K562 (cell line): Measurements from ENCODE around the gene LMNA. TPM values are rescaled to one million over a fixed set of nuclear protein-coding genes. Genes with fewer than 3 reads are reported as not detected.
A peak's percentile ranks its signal among the peaks of the same experiment; 100 is the strongest.

Experiments
- ATAC-seq: fragments of 200-7000 bp; cut with Tn5 transposase; 3 replicates; pipeline ENCODE4 v1.9.1; 2020; ENCODE audit warnings: moderate library complexity
- BruUV-seq: library from RNA; stranded (reverse); fragments of 400-500 nt; replicated peaks from 2 replicates; lab custom pipeline; 2021; lab: Mats Ljungman, UMichigan
- CTCF ChIA-PET: fragments of 300-600 bp; formaldehyde crosslinking; extraction: SDS; loops from one replicate; lab custom pipeline; 2021; ENCODE audit warnings: low intra/inter-chr PET ratio; lab: Yijun Ruan, JAX
- POLR2A ChIA-PET: fragments of 300-600, 350-650 bp; sonication (Branson Sonifier 250); formaldehyde crosslinking; extraction: SDS; loops from one replicate; lab custom pipeline; 2021; ENCODE audit warnings: antibody characterized with exemption, inconsistent platforms; lab: Yijun Ruan, JAX
- DNase-seq, 4 experiments: peaks; one replicate each; pipeline versions ENCODE4 v3.0.0 to v3.0.0-alpha.2; 2011 to 2018; ENCODE audit warnings: low spot score in 3 of 4, mixed read lengths in 3 of 4; ENCODE audit errors: extremely low read depth in 1 of 4
- FAIRE-seq: peaks from 2 replicates; lab custom pipeline; 2011; peaks lifted over from hg19 to GRCh38; lab: Jason Lieb, UNC
- H2AFZ ChIP-seq: 2 replicates; pipeline ENCODE4 v1.6.0; 2011; ENCODE audit warnings: low read depth, low read length, control low read depth, inconsistent platforms
- H3K27ac ChIP-seq: fragments of 200-600 bp; 3 replicates; pipeline ENCODE4 v1.8.0; 2011; ENCODE audit warnings: low read depth, mild to moderate bottlenecking, control low read depth, inconsistent platforms, low read length, moderate library complexity, mixed read lengths; ENCODE audit errors: extremely low read depth
- H3K27me3 ChIP-seq, 2 experiments: fragments of 300-600 bp in 1 of 2; 2 replicates in 1 of 2; 3 replicates in 1 of 2; pipeline versions ENCODE4 v1.6.0 to v1.8.0; 2011; ENCODE audit warnings: inconsistent platforms in 2 of 2, low read length in 2 of 2, mild to moderate bottlenecking in 1 of 2, mixed read lengths in 1 of 2, moderate library complexity in 1 of 2; ENCODE audit not compliant: control insufficient read depth in 2 of 2, insufficient read depth in 2 of 2
- H3K36me3 ChIP-seq: fragments of 300-600 bp; 3 replicates; pipeline ENCODE4 v1.8.0; 2011; ENCODE audit warnings: mild to moderate bottlenecking, low read length, inconsistent platforms; ENCODE audit not compliant: control insufficient read depth, insufficient read depth
- H3K4me1 ChIP-seq, 2 experiments: fragments of 200-600 bp in 1 of 2; replicated peaks in 1 of 2; 2 replicates in 1 of 2; 3 replicates in 1 of 2; pipeline versions ENCODE4 v1.5.1 to v1.8.0; 2011; ENCODE audit warnings: inconsistent platforms in 2 of 2, low read length in 2 of 2, mild to moderate bottlenecking in 1 of 2, mixed read lengths in 1 of 2, moderate library complexity in 1 of 2; ENCODE audit not compliant: control insufficient read depth in 2 of 2, insufficient read depth in 2 of 2
- H3K4me2 ChIP-seq: 2 replicates; pipeline ENCODE4 v1.6.1; 2011; ENCODE audit warnings: low read length, control low read depth, inconsistent platforms, mixed read lengths; ENCODE audit not compliant: insufficient read depth
- H3K4me3 ChIP-seq: fragments of 200-600 bp; sonication (generic), shearing (Covaris generic); 2 replicates; pipeline ENCODE4 v1.5.1; 2016; ENCODE audit warnings: control low read depth, inconsistent platforms
- H3K79me2 ChIP-seq: fragments of 200-600 bp; 3 replicates; pipeline ENCODE4 v1.8.0; 2011; ENCODE audit warnings: low read length, inconsistent platforms; ENCODE audit not compliant: control insufficient read depth, insufficient read depth
- H3K9ac ChIP-seq, 2 experiments: 2 replicates each; pipeline versions ENCODE4 v1.6.0 to v1.6.1; 2011; ENCODE audit warnings: low read depth in 2 of 2, low read length in 2 of 2, control low read depth in 1 of 2, inconsistent platforms in 1 of 2, mild to moderate bottlenecking in 1 of 2, mixed read lengths in 1 of 2; ENCODE audit not compliant: insufficient read depth in 1 of 2
- H3K9me1 ChIP-seq: one replicate; pipeline ENCODE4 v1.6.0; 2011; ENCODE audit warnings: inconsistent platforms, mild to moderate bottlenecking, low read length, moderate library complexity; ENCODE audit not compliant: control insufficient read depth, insufficient read depth
- H3K9me3 ChIP-seq: replicated peaks from 2 replicates; pipeline ENCODE4 v1.5.1; 2011; ENCODE audit warnings: low read depth, low read length, inconsistent platforms; ENCODE audit not compliant: control insufficient read depth, insufficient read depth
- H4K20me1 ChIP-seq: replicated peaks from 2 replicates; pipeline ENCODE4 v1.6.1; 2011; ENCODE audit warnings: low read length, inconsistent platforms, mixed read lengths; ENCODE audit not compliant: control insufficient read depth, insufficient read depth
- ADNP ChIP-seq: fragments of 200-800 bp; sonication (Bioruptor generic); IDR thresholded peaks from 2 replicates; pipeline ENCODE4 v1.6.1; 2016; ENCODE audit warnings: missing genetic modification characterization, missing compliant biosample characterization
- BCOR ChIP-seq: fragments of 450-650 bp; IDR thresholded peaks from 2 replicates; pipeline ENCODE4 v1.6.1; 2016
- CHD4 ChIP-seq: fragments of 200-600 bp; sonication (generic); IDR thresholded peaks from 3 replicates; pipeline ENCODE4 v1.6.1; 2012; ENCODE audit warnings: low read depth, mild to moderate bottlenecking, mixed read lengths, low read length, inconsistent platforms; ENCODE audit not compliant: insufficient read depth, insufficient replicate concordance, poor library complexity, severe bottlenecking
- HDAC2 ChIP-seq: fragments of 450-650 bp; IDR thresholded peaks from 2 replicates; pipeline ENCODE4 v1.6.1; 2016; ENCODE audit warnings: mild to moderate bottlenecking
- HDAC8 ChIP-seq: fragments of 450-650 bp; IDR thresholded peaks from 2 replicates; pipeline ENCODE4 v1.6.1; 2016; ENCODE audit warnings: mild to moderate bottlenecking, missing genetic modification characterization, moderate library complexity, missing compliant biosample characterization
- KDM1A ChIP-seq, 2 experiments: fragments of 450-650 bp; IDR thresholded peaks; 2 replicates each; pipeline ENCODE4 v1.6.1; 2016; ENCODE audit warnings: mild to moderate bottlenecking in 2 of 2
- NFIC ChIP-seq: fragments of 450-650 bp; IDR thresholded peaks from 2 replicates; pipeline ENCODE4 v1.6.1; 2017; ENCODE audit warnings: mild to moderate bottlenecking, inconsistent platforms
- RBM25 ChIP-seq: fragments of 200-400 bp; formaldehyde crosslinking; IDR thresholded peaks from 2 replicates; pipeline ENCODE4 v1.6.1; 2018; ENCODE audit warnings: low read length, low read depth, moderate library complexity; ENCODE audit not compliant: severe bottlenecking
- RCOR1 ChIP-seq, 2 experiments: IDR thresholded peaks; 2 replicates each; pipeline ENCODE4 v1.6.1; 2012; ENCODE audit warnings: low read depth in 2 of 2, low read length in 2 of 2, borderline replicate concordance in 1 of 2, improper control_type of control experiment in 1 of 2
- SMARCA5 ChIP-seq: fragments of 450-650 bp; IDR thresholded peaks from 2 replicates; pipeline ENCODE4 v1.6.1; 2016
- SP2 ChIP-seq: IDR thresholded peaks from 2 replicates; pipeline ENCODE4 v1.6.1; 2011; ENCODE audit warnings: mild to moderate bottlenecking, low read depth, low read length, moderate library complexity; ENCODE audit not compliant: poor library complexity, severe bottlenecking; ENCODE audit errors: extremely low read depth
- ZNF23 ChIP-seq: fragments of 250-450 bp; sonication (Bioruptor Pico); IDR thresholded peaks from 2 replicates; pipeline ENCODE4 v1.4.0; 2020; ENCODE audit warnings: mild to moderate bottlenecking
- ZNF436 ChIP-seq: fragments of 250-450, 450-650 bp; sonication (Bioruptor Pico); formaldehyde crosslinking; IDR thresholded peaks from 2 replicates; pipeline ENCODE4 v1.7.0; 2020; ENCODE audit warnings: mild to moderate bottlenecking
- WGBS: fragments of 100-300 bp; shearing (Covaris generic); methylation state at CpG from one replicate; pipeline ENCODE4 v1.1.6; 2016; ENCODE audit warnings: low coverage, mixed read lengths; ENCODE audit not compliant: insufficient coverage; ENCODE audit errors: missing lambda C conversion rate; 5-methylcytosine and 5-hydroxymethylcytosine counted together
- in situ Hi-C: fragments of 300-500 bp; cut with MboI; formaldehyde crosslinking; loops from 4 replicates; pipeline ENCODE4 v1.15.0; 2018; ENCODE audit warnings: inconsistent platforms, mixed read lengths
- intact Hi-C: fragments of 100-400 bp; cut with micrococcal nuclease; formaldehyde crosslinking; loops from 2 replicates; pipeline ENCODE4 v1.14.2; 2022
- polyA plus RNA-seq, 8 experiments: library from polyadenylated mRNA; depleted of rRNA in 4 of 8; stranded (reverse) in 5 of 8; unstranded in 3 of 8; fragments of >200 nt; fragmentation: Nextera tagmentation in 2 of 8; fragmentation: Illumina TruSeq in 1 of 8; extraction: Ambion mirVana in 2 of 8; extraction: Trizol in 1 of 8; gene quantifications; 2 replicates each; pipeline versions ENCODE4 v1.2.1 to v1.2.3, GENCODE V29; 2011 to 2014; ENCODE audit warnings: inconsistent platforms in 1 of 8, missing spikeins in 1 of 8
- total RNA-seq, 7 experiments: library from RNA; depleted of rRNA in 6 of 7; stranded (reverse); fragments of >200 nt in 6 of 7; fragmentation: Illumina TruSeq in 2 of 7; extraction: Trizol in 2 of 7; gene quantifications; 2 replicates each; pipeline versions ENCODE4 v1.2.1 to v1.2.3, GENCODE V29; 2011 to 2021; ENCODE audit warnings: low replicate concordance in 1 of 7

Gene LMNA
- total and polyA plus RNA-seq, 9 of the 15 experiments (the other 6 are each of a cell fraction or from before 2014, with no cell fraction given) = 1.00 to 347 (median 88.2) TPM

DNA sequence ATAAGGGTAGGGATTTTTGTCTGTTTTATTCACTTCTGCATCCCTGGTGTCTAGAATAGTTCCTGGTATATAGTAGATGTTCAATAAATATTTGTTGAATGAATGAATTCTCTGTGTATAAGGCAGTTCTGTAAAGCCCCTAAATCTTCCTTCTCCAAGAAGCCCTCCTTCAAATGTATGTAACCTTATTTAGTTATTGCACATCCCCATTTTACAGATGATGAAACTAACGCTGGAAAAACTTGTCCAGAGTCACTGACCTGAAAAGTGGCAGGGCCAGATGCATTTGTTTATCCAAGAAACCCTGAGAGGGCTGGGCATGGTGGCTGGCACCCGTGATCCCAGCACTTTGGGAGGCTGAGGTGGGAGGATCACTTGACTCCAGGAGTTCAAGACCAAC lies 4.3 kb upstream of the LMNA start:
- CTCF ChIA-PET = no interaction called here
- no peak overlapping the region for H3K27ac ChIP-seq
- ATAC-seq (no peak), FAIRE-seq (no peak), DNase-seq (no peak)
- no peaks in the 10 kb centered on the region for H3K36me3 ChIP-seq
- in situ Hi-C loops (no loop called here), intact Hi-C loops (loop anchor here (5.0 kb wide), 1 partner anchor 397 kb away; no protein-coding TSS in a partner anchor)
- TF ChIP-seq ZNF23 (CRISPR knock-in tag) = no peak
- peak; percentile 64 for TF ChIP-seq RBM25
- H3K4me2 ChIP-seq = no peak overlapping the region
- no peaks in the 10 kb centered on the region for H3K27me3 ChIP-seq
- BruUV-seq = no TSS peak
- no peaks in the 10 kb centered on the region for H3K9me1 ChIP-seq
- no peak overlapping the region for H3K4me3 ChIP-seq
- POLR2A ChIA-PET = interaction anchor here (0.7 to 1.1 kb wide), 3 partner anchors 12 to 140 kb away, joined by 3 to 4 read pairs (median 3); no protein-coding TSS in a partner anchor
- no peaks in the 10 kb centered on the region for H4K20me1 ChIP-seq
- H2AFZ ChIP-seq = no peak overlapping the region
- H3K9ac ChIP-seq = no peak overlapping the region
- H3K9me3 ChIP-seq = no peaks in the 10 kb centered on the region
- H3K4me1 ChIP-seq = peaks cover 29 to 39% of the 10 kb centered on the region in 2 experiments
- H3K79me2 ChIP-seq = peaks cover 9% of the 10 kb centered on the region
- WGBS = 41% methylated on average over 2 of the region's 2 CpGs

DNA sequence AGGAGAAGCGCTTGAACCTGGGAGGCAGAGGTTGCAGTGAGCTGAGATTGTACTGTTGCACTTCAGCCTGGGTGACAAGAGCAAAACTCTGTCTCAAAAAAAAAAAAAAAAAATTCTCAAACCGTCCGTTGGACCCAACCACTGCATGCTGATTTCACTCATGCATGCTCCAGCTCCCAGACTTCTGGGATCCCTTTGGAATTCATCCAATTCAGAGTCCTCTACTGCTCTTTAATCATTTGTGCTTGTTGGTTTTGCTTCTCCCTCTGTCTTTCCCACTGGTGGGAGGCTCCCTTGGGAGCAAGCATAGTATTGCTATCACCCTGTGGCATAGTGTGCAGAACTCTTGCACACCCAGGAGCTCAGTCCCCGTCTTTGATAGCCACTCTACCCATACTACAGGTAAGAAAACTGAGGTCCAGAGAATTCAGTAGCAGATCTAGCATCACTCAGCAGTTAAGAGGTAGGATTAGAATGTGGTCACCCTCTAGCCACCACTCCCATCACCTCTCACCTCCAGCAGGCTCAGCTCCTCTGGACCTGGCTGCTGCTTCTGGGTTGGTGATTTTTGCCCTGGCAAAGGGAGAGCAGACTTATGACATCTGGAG lies 3.1 kb upstream of the LMNA start:
- ATAC-seq (no peak), FAIRE-seq (no peak), DNase-seq (no peak)
- TF ChIP-seq ZNF436 = no peak
- TF ChIP-seq RCOR1 (IDR thresholded peaks at IDR 0.05; ENCODE audit: borderline replicate concordance in 1 of 2, low read depth in 2 of 2, low read length in 2 of 2) = peak in 1 of 2 experiments; percentile 41; a peak in 1 of 4 replicates
- TF ChIP-seq SP2 = no peak
- peak; percentile 79 to 87 for TF ChIP-seq KDM1A (IDR thresholded peaks at IDR 0.05)
- TF ChIP-seq HDAC8 (tag) = no peak
- peak; percentile 91 for TF ChIP-seq RBM25
- peak; percentile 89 for TF ChIP-seq BCOR
- TF ChIP-seq SMARCA5 = 0 out of 2 replicates have a peak, but pooled peaks have one; percentile 36
- peak; percentile 22 for TF ChIP-seq CHD4
- peak; percentile 75; the same call in 1 of the 2 replicates for TF ChIP-seq HDAC2
- TF ChIP-seq NFIC = peak; percentile 31; the same call in 1 of the 2 replicates
- TF ChIP-seq ADNP = peak; percentile 77
- no peaks in the 10 kb centered on the region for H3K27me3 ChIP-seq
- CTCF ChIA-PET = no interaction called here
- POLR2A ChIA-PET = interaction anchor here (0.7 to 3.4 kb wide), 4 partner anchors 8 to 12 kb away, joined by 3 to 25 read pairs (median 4); no protein-coding TSS in a partner anchor
- no peaks in the 10 kb centered on the region for H3K9me3 ChIP-seq
- BruUV-seq = no TSS peak
- in situ Hi-C loops = no loop called here
- no peak overlapping the region for H2AFZ ChIP-seq
- no peaks in the 10 kb centered on the region for H3K9me1 ChIP-seq
- H3K27ac ChIP-seq = no peak overlapping the region
- WGBS = 42% methylated on average over 4 of the region's 4 CpGs
- intact Hi-C loops = loop anchor here (5.0 kb wide), 1 partner anchor 396 kb away; no protein-coding TSS in a partner anchor
- no peaks in the 10 kb centered on the region; the same call in 1 of the 2 replicates for H4K20me1 ChIP-seq
- no peak overlapping the region for H3K4me2 ChIP-seq
- no peak overlapping the region for H3K9ac ChIP-seq
- peaks cover 21 to 34% of the 10 kb centered on the region in 2 experiments for H3K4me1 ChIP-seq
- H3K79me2 ChIP-seq = peaks cover 20% of the 10 kb centered on the region
- H3K36me3 ChIP-seq = no peaks in the 10 kb centered on the region
- H3K4me3 ChIP-seq = no peak overlapping the region
